GM12892 (cell line): ENCODE data around the gene SMG6.

Experiments used
- POLR2A ChIP-seq: IDR thresholded peaks from 2 replicates; pipeline ENCODE4 v1.6.1; 2011; ENCODE audit warnings: low read depth, low read length, control low read depth
- POLR2AphosphoS5 ChIP-seq: IDR thresholded peaks from 2 replicates; pipeline ENCODE4 v1.6.1; 2011; ENCODE audit warnings: low read depth, low read length, control low read depth

GRCh38 chr17:2125013-2125535 lies 178.5 kb downstream of the SMG6 start:
- no peak for TF ChIP-seq POLR2AphosphoS5
- no peak for TF ChIP-seq POLR2A
